K562 (cell line): Measurements from ENCODE around the gene TAMALIN. TPM values are rescaled to one million over a fixed set of nuclear protein-coding genes. Genes with fewer than 3 reads are reported as not detected.

Experiments
- ATAC-seq: fragments of 200-7000 bp; cut with Tn5 transposase; 3 replicates; pipeline ENCODE4 v1.9.1; 2020; ENCODE audit warnings: moderate library complexity
- BruUV-seq: library from RNA; stranded (reverse); fragments of 400-500 nt; replicated peaks from 2 replicates; lab custom pipeline; 2021; lab: Mats Ljungman, UMichigan
- CTCF ChIA-PET: fragments of 300-600 bp; formaldehyde crosslinking; extraction: SDS; loops from one replicate; lab custom pipeline; 2021; ENCODE audit warnings: low intra/inter-chr PET ratio; lab: Yijun Ruan, JAX
- POLR2A ChIA-PET: fragments of 300-600, 350-650 bp; sonication (Branson Sonifier 250); formaldehyde crosslinking; extraction: SDS; loops from one replicate; lab custom pipeline; 2021; ENCODE audit warnings: antibody characterized with exemption, inconsistent platforms; lab: Yijun Ruan, JAX
- DNase-seq, 4 experiments: peaks; one replicate each; pipeline versions ENCODE4 v3.0.0 to v3.0.0-alpha.2; 2011 to 2018; ENCODE audit warnings: low spot score in 3 of 4, mixed read lengths in 3 of 4; ENCODE audit errors: extremely low read depth in 1 of 4
- FAIRE-seq: peaks from 2 replicates; lab custom pipeline; 2011; peaks lifted over from hg19 to GRCh38; lab: Jason Lieb, UNC
- H2AFZ ChIP-seq: 2 replicates; pipeline ENCODE4 v1.6.0; 2011; ENCODE audit warnings: low read depth, low read length, control low read depth, inconsistent platforms
- H3K27ac ChIP-seq: fragments of 200-600 bp; 3 replicates; pipeline ENCODE4 v1.8.0; 2011; ENCODE audit warnings: low read depth, mild to moderate bottlenecking, control low read depth, inconsistent platforms, low read length, moderate library complexity, mixed read lengths; ENCODE audit errors: extremely low read depth
- H3K27me3 ChIP-seq, 2 experiments: fragments of 300-600 bp in 1 of 2; 2 replicates in 1 of 2; 3 replicates in 1 of 2; pipeline versions ENCODE4 v1.6.0 to v1.8.0; 2011; ENCODE audit warnings: inconsistent platforms in 2 of 2, low read length in 2 of 2, mild to moderate bottlenecking in 1 of 2, mixed read lengths in 1 of 2, moderate library complexity in 1 of 2; ENCODE audit not compliant: control insufficient read depth in 2 of 2, insufficient read depth in 2 of 2
- H3K36me3 ChIP-seq: fragments of 300-600 bp; 3 replicates; pipeline ENCODE4 v1.8.0; 2011; ENCODE audit warnings: mild to moderate bottlenecking, low read length, inconsistent platforms; ENCODE audit not compliant: control insufficient read depth, insufficient read depth
- H3K4me1 ChIP-seq, 2 experiments: fragments of 200-600 bp in 1 of 2; replicated peaks in 1 of 2; 2 replicates in 1 of 2; 3 replicates in 1 of 2; pipeline versions ENCODE4 v1.5.1 to v1.8.0; 2011; ENCODE audit warnings: inconsistent platforms in 2 of 2, low read length in 2 of 2, mild to moderate bottlenecking in 1 of 2, mixed read lengths in 1 of 2, moderate library complexity in 1 of 2; ENCODE audit not compliant: control insufficient read depth in 2 of 2, insufficient read depth in 2 of 2
- H3K4me2 ChIP-seq: 2 replicates; pipeline ENCODE4 v1.6.1; 2011; ENCODE audit warnings: low read length, control low read depth, inconsistent platforms, mixed read lengths; ENCODE audit not compliant: insufficient read depth
- H3K4me3 ChIP-seq: fragments of 200-600 bp; sonication (generic), shearing (Covaris generic); 2 replicates; pipeline ENCODE4 v1.5.1; 2016; ENCODE audit warnings: control low read depth, inconsistent platforms
- H3K79me2 ChIP-seq: fragments of 200-600 bp; 3 replicates; pipeline ENCODE4 v1.8.0; 2011; ENCODE audit warnings: low read length, inconsistent platforms; ENCODE audit not compliant: control insufficient read depth, insufficient read depth
- H3K9ac ChIP-seq, 2 experiments: 2 replicates each; pipeline versions ENCODE4 v1.6.0 to v1.6.1; 2011; ENCODE audit warnings: low read depth in 2 of 2, low read length in 2 of 2, control low read depth in 1 of 2, inconsistent platforms in 1 of 2, mild to moderate bottlenecking in 1 of 2, mixed read lengths in 1 of 2; ENCODE audit not compliant: insufficient read depth in 1 of 2
- H3K9me1 ChIP-seq: one replicate; pipeline ENCODE4 v1.6.0; 2011; ENCODE audit warnings: inconsistent platforms, mild to moderate bottlenecking, low read length, moderate library complexity; ENCODE audit not compliant: control insufficient read depth, insufficient read depth
- H3K9me3 ChIP-seq: replicated peaks from 2 replicates; pipeline ENCODE4 v1.5.1; 2011; ENCODE audit warnings: low read depth, low read length, inconsistent platforms; ENCODE audit not compliant: control insufficient read depth, insufficient read depth
- H4K20me1 ChIP-seq: replicated peaks from 2 replicates; pipeline ENCODE4 v1.6.1; 2011; ENCODE audit warnings: low read length, inconsistent platforms, mixed read lengths; ENCODE audit not compliant: control insufficient read depth, insufficient read depth
- CBX5 ChIP-seq: IDR thresholded peaks from 2 replicates; pipeline ENCODE4 v1.6.1; 2014; ENCODE audit warnings: low read depth, borderline replicate concordance
- CCNT2 ChIP-seq: IDR thresholded peaks from 2 replicates; pipeline ENCODE4 v1.6.1; 2011; ENCODE audit warnings: borderline replicate concordance, low read depth, mild to moderate bottlenecking, moderate library complexity, mixed read lengths, low read length; ENCODE audit not compliant: insufficient read length; ENCODE audit errors: extremely low read depth
- DEAF1 ChIP-seq: fragments of 450-650 bp; formaldehyde crosslinking; IDR thresholded peaks from 2 replicates; pipeline ENCODE4 v1.4.0; 2020; ENCODE audit warnings: mild to moderate bottlenecking, moderate library complexity
- E4F1 ChIP-seq: fragments of 250-450 bp; sonication (Bioruptor Pico); IDR thresholded peaks from 2 replicates; pipeline ENCODE4 v1.5.0; 2021; ENCODE audit warnings: mild to moderate bottlenecking, borderline replicate concordance
- IRF2 ChIP-seq: sonication (generic); formaldehyde crosslinking; IDR thresholded peaks from 2 replicates; pipeline ENCODE4 v1.8.1; 2022; ENCODE audit warnings: mild to moderate bottlenecking, missing genetic modification reagents
- NR2C1 ChIP-seq, 2 experiments: fragments of 450-650 bp; IDR thresholded peaks; 2 replicates each; pipeline ENCODE4 v1.6.1; 2017; ENCODE audit warnings: mild to moderate bottlenecking in 2 of 2, antibody characterized with exemption in 1 of 2, inconsistent platforms in 1 of 2, missing compliant biosample characterization in 1 of 2, missing genetic modification characterization in 1 of 2
- PTBP1 ChIP-seq: fragments of 200-400 bp; formaldehyde crosslinking; IDR thresholded peaks from 2 replicates; pipeline ENCODE4 v1.6.1; 2017; ENCODE audit warnings: low read depth, low read length
- RBM39 ChIP-seq: fragments of 200-400 bp; formaldehyde crosslinking; optimal IDR thresholded peaks from 2 replicates; pipeline ENCODE3; 2018; ENCODE audit warnings: low read depth, low read length
- SPI1 ChIP-seq: IDR thresholded peaks from 2 replicates; pipeline ENCODE4 v1.6.1; 2011; ENCODE audit warnings: low read depth, low read length, control low read depth, borderline replicate concordance
- ZNF3 ChIP-seq: fragments of 250-450 bp; sonication (Bioruptor Pico); IDR thresholded peaks from 2 replicates; pipeline ENCODE4 v1.5.0; 2021; ENCODE audit warnings: mild to moderate bottlenecking, moderate library complexity
- WGBS: fragments of 100-300 bp; shearing (Covaris generic); methylation state at CpG from one replicate; pipeline ENCODE4 v1.1.6; 2016; ENCODE audit warnings: low coverage, mixed read lengths; ENCODE audit not compliant: insufficient coverage; ENCODE audit errors: missing lambda C conversion rate; 5-methylcytosine and 5-hydroxymethylcytosine counted together
- in situ Hi-C: fragments of 300-500 bp; cut with MboI; formaldehyde crosslinking; loops from 4 replicates; pipeline ENCODE4 v1.15.0; 2018; ENCODE audit warnings: inconsistent platforms, mixed read lengths
- intact Hi-C: fragments of 100-400 bp; cut with micrococcal nuclease; formaldehyde crosslinking; loops from 2 replicates; pipeline ENCODE4 v1.14.2; 2022
- polyA plus RNA-seq, 8 experiments: library from polyadenylated mRNA; depleted of rRNA in 4 of 8; stranded (reverse) in 5 of 8; unstranded in 3 of 8; fragments of >200 nt; fragmentation: Nextera tagmentation in 2 of 8; fragmentation: Illumina TruSeq in 1 of 8; extraction: Ambion mirVana in 2 of 8; extraction: Trizol in 1 of 8; gene quantifications; 2 replicates each; pipeline versions ENCODE4 v1.2.1 to v1.2.3, GENCODE V29; 2011 to 2014; ENCODE audit warnings: inconsistent platforms in 1 of 8, missing spikeins in 1 of 8
- total RNA-seq, 7 experiments: library from RNA; depleted of rRNA in 6 of 7; stranded (reverse); fragments of >200 nt in 6 of 7; fragmentation: Illumina TruSeq in 2 of 7; extraction: Trizol in 2 of 7; gene quantifications; 2 replicates each; pipeline versions ENCODE4 v1.2.1 to v1.2.3, GENCODE V29; 2011 to 2021; ENCODE audit warnings: low replicate concordance in 1 of 7

The TAMALIN gene
- total and polyA plus RNA-seq, 9 of the 15 experiments (the other 6 are each of a cell fraction or from before 2014, with no cell fraction given), result 0.74 to 2.2 (median 1.5) TPM; not detected in 2

GRCh38 chr12:52045794-52046199 is 39.1 kb downstream of the TAMALIN start:
- in situ Hi-C loops, result no loop called here
- no peak for DNase-seq
- Histone ChIP-seq H3K9me1 (no peaks in the 10 kb centered on the region), H3K9ac (peak overlapping the region in 1 of 2 experiments; percentile 68; a peak in 2 of 4 replicates), H3K9me3 (no peaks in the 10 kb centered on the region), H4K20me1 (no peaks in the 10 kb centered on the region), H3K27me3 (no peaks in the 10 kb centered on the region), H3K4me1 (peaks cover 9 to 37% of the 10 kb centered on the region in 2 experiments), H3K27ac (no peak overlapping the region), H3K4me2 (no peak overlapping the region; the same call in 1 of the 2 replicates), H3K4me3 (no peak overlapping the region), H2AFZ (no peak overlapping the region), H3K79me2 (no peaks in the 10 kb centered on the region), H3K36me3 (no peaks in the 10 kb centered on the region)
- TF ChIP-seq CBX5 (no peak), IRF2 (CRISPR knock-in tag) (no peak), NR2C1 (IDR thresholded peaks at IDR 0.05) (no peak), NR2C1 (tag; IDR thresholded peaks at IDR 0.05) (0 out of 2 replicates have a peak, but pooled peaks have one; percentile 19), PTBP1 (no peak), RBM39 (no peak), SPI1 (peak; percentile 81), E4F1 (no peak), ZNF3 (CRISPR knock-in tag) (no peak), CCNT2 (no peak), DEAF1 (no peak)
- intact Hi-C loops, result no loop called here
- ChIA-PET CTCF (no interaction called here), POLR2A (interaction anchor here (0.5 to 1.3 kb wide), 4 partner anchors 10 to 571 kb away, joined by 3 to 5 read pairs (median 4); no protein-coding TSS in a partner anchor)
- no peak for FAIRE-seq
- no TSS peak for BruUV-seq
- WGBS, result 19% methylated on average over 2 of the region's 4 CpGs
- ATAC-seq, result no peak
